ENCODE results near the gene PDXK. TPM values are rescaled to one million over a fixed set of nuclear protein-coding genes. Genes with fewer than 3 reads are reported as not detected.

The PDXK gene
- polyA plus RNA-seq, 1 donor from 2014 or later = 22.8 TPM

- Histone ChIP-seq H3K9me3 (ENCODE audit: low read length) (no peaks in the 10 kb centered on the region), H4K20me1 (ENCODE audit: insufficient read depth) (no peaks in the 10 kb centered on the region), H3K27ac (ENCODE audit: low read length) (no peak overlapping the region), H3K4me2 (ENCODE audit: low read length) (no peak overlapping the region), H3K27me3 (ENCODE audit: insufficient read depth, low read depth, low read length) (no peaks in the 10 kb centered on the region), H2AFZ (ENCODE audit: low read depth, low read length) (no peak overlapping the region), H3K9me2 (ENCODE audit: insufficient read depth, low read length) (no peaks in the 10 kb centered on the region), H3F3A (ENCODE audit: insufficient read depth, low read length, poor library complexity, severe bottlenecking) (no peaks in the 10 kb centered on the region), H3K9ac (ENCODE audit: low read length) (no peak overlapping the region), H3K79me2 (replicated peaks; ENCODE audit: insufficient read depth, low read length) (no peaks in the 10 kb centered on the region), H3K36me3 (ENCODE audit: insufficient read depth, low read length) (no peaks in the 10 kb centered on the region), H3K4me3 (ENCODE audit: low read length) (no peak overlapping the region)
- TF ChIP-seq REST (IDR thresholded peaks at IDR 0.05; ENCODE audit: borderline replicate concordance) = no peak
- no peak for TF ChIP-seq EP300 (conservative IDR thresholded peaks at IDR 0.05; ENCODE audit: poor library complexity, severe bottlenecking)
- no peak for TF ChIP-seq SMC3 (conservative IDR thresholded peaks at IDR 0.05; ENCODE audit: poor library complexity)
- TF ChIP-seq POLR2AphosphoS5 (IDR thresholded peaks at IDR 0.05) = no peak
- no peak for TF ChIP-seq RAD21 (conservative IDR thresholded peaks at IDR 0.05)
- TF ChIP-seq MXI1 (conservative IDR thresholded peaks at IDR 0.05; ENCODE audit: poor library complexity, severe bottlenecking) = no peak
- TF ChIP-seq TAF1 (IDR thresholded peaks at IDR 0.05; ENCODE audit: low read depth) = no peak
- no peak for TF ChIP-seq EZH2 (IDR thresholded peaks at IDR 0.05; ENCODE audit: borderline replicate concordance, insufficient read depth, low read length, poor library complexity, severe bottlenecking)
- no peak for TF ChIP-seq CTCF (IDR thresholded peaks at IDR 0.05; ENCODE audit: poor library complexity, severe bottlenecking)
These were observed 13.2 kb downstream of the PDXK start for GRCh38 chr21:43731891-43732711.

- Histone ChIP-seq H4K20me1 (ENCODE audit: insufficient read depth) (no peaks in the 10 kb centered on the region), H3K9me2 (ENCODE audit: insufficient read depth, low read length) (no peaks in the 10 kb centered on the region)
These were observed 14.1 kb downstream of the PDXK start for GRCh38 chr21:43733060-43733459.

More at GRCh38 chr21:43733060-43733459, 14.1 kb downstream of the PDXK start:
- no peaks in the 10 kb centered on the region for H3K79me2 ChIP-seq (replicated peaks; ENCODE audit: insufficient read depth, low read length)
- H3K9me3 ChIP-seq (ENCODE audit: low read length) = no peaks in the 10 kb centered on the region
- H3K9ac ChIP-seq (ENCODE audit: low read length) = no peak overlapping the region
- no peak overlapping the region for H2AFZ ChIP-seq (ENCODE audit: low read depth, low read length)
- H3K27me3 ChIP-seq (ENCODE audit: insufficient read depth, low read depth, low read length) = no peaks in the 10 kb centered on the region
- no peaks in the 10 kb centered on the region for H3F3A ChIP-seq (ENCODE audit: insufficient read depth, low read length, poor library complexity, severe bottlenecking)
- H3K4me3 ChIP-seq (ENCODE audit: low read length) = no peak overlapping the region
- H3K27ac ChIP-seq (ENCODE audit: low read length) = no peak overlapping the region
- no peaks in the 10 kb centered on the region for H3K36me3 ChIP-seq (ENCODE audit: insufficient read depth, low read length)
- H3K4me2 ChIP-seq (ENCODE audit: low read length) = no peak overlapping the region
- TF ChIP-seq EP300 (conservative IDR thresholded peaks at IDR 0.05; ENCODE audit: poor library complexity, severe bottlenecking) (no peak), CTCF (IDR thresholded peaks at IDR 0.05; ENCODE audit: poor library complexity, severe bottlenecking) (no peak), RAD21 (conservative IDR thresholded peaks at IDR 0.05) (no peak), SMC3 (conservative IDR thresholded peaks at IDR 0.05; ENCODE audit: poor library complexity) (no peak), REST (IDR thresholded peaks at IDR 0.05; ENCODE audit: borderline replicate concordance) (no peak), MXI1 (conservative IDR thresholded peaks at IDR 0.05; ENCODE audit: poor library complexity, severe bottlenecking) (no peak), EZH2 (IDR thresholded peaks at IDR 0.05; ENCODE audit: borderline replicate concordance, insufficient read depth, low read length, poor library complexity, severe bottlenecking) (no peak), POLR2AphosphoS5 (IDR thresholded peaks at IDR 0.05) (no peak), TAF1 (IDR thresholded peaks at IDR 0.05; ENCODE audit: low read depth) (no peak)
